Ascending aorta (tissue), 2 donors: ENCODE measurements around the gene RASGEF1C. TPM values are rescaled to one million over a fixed set of nuclear protein-coding genes. Genes with fewer than 3 reads are reported as not detected.

Experiments
- DNase-seq, 2 donors: peaks; one replicate each; pipeline ENCODE4 v3.0.0-alpha.2; 2019; ENCODE audit warnings: low spot score in 2 of 2
- H3K27ac ChIP-seq, 2 donors: fragments of 200-600 bp; sonication (generic); one replicate each; pipeline ENCODE4 v1.5.1; 2016 to 2017; ENCODE audit warnings: mild to moderate bottlenecking in 1 of 2
- H3K27me3 ChIP-seq: fragments of 200-600 bp; sonication (generic); one replicate; pipeline ENCODE4 v1.5.1; 2017
- H3K36me3 ChIP-seq, 2 donors: fragments of 200-600 bp; sonication (generic); one replicate each; pipeline ENCODE4 v1.5.1; 2016
- H3K4me1 ChIP-seq, 2 donors: fragments of 200-600 bp; sonication (generic); one replicate each; pipeline ENCODE4 v1.5.1; 2016 to 2017; ENCODE audit warnings: mild to moderate bottlenecking in 1 of 2
- H3K4me3 ChIP-seq, 2 donors: fragments of 200-600 bp; sonication (generic); one replicate each; pipeline ENCODE4 v1.5.1; 2016 to 2017; ENCODE audit warnings: mild to moderate bottlenecking in 1 of 2
- H3K9me3 ChIP-seq, 2 donors: fragments of 200-600 bp; sonication (generic); one replicate each; pipeline ENCODE4 v1.5.1; 2016
- CTCF ChIP-seq, 3 experiments: fragments of 200-600 bp in 2 of 3; fragments of 450-650 bp in 1 of 3; sonication (generic) in 2 of 3; IDR thresholded peaks; one replicate each; pipeline ENCODE4 v1.5.1; 2016 to 2019; ENCODE audit warnings: antibody characterized with exemption in 3 of 3, mild to moderate bottlenecking in 1 of 3, moderate library complexity in 1 of 3
- intact Hi-C: fragments of 100-400 bp; cut with DNase I; formaldehyde crosslinking; loops from one replicate; pipeline ENCODE4 v1.15.1; 2023
- total RNA-seq: library from RNA; depleted of rRNA; stranded (reverse); fragments of >200 nt; gene quantifications from one replicate; pipeline ENCODE4 v1.1.0, GENCODE V29; 2016

Gene RASGEF1C
- total RNA-seq, 1 donor from 2014 or later, result not detected

DNA sequence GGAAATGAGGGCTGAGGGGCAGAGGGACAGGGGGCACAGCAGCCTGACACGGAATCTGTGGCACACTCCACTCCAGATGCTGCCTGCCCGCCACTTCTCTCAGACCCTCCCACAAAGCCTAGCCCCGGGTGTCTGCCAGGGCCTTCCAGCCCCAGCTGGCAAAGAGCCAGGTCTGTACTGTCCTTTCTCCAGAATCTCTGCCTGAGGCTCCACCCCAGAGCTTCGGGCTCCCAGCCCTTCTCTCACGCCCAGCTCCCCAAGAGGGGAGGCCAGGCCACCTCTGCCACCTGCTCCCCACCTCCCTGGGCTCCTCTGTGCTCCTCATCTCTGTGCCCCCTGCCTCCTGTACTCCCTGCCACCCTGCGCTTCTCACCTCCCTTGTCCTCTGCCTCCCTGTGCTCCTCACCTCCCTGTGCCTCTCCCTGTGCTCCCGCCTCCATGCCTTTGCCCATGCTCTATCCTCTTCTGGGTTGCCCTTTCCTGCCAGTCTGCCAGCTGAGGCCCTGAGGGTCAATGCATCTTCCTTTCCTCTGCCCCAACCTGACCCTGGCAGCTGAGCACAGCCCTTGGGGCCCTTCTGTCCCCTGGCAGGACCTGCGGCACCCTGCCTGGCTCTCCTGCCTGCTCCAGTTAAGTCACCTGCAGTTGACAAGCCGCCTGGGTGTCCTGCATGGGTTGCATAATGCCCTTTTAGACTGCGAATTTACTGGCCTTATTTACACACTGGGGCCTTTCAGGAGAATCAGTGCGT is 36.4 kb downstream of the RASGEF1C start:
- no peak for DNase-seq
- TF ChIP-seq CTCF (IDR thresholded peaks at IDR 0.05), result no peak
- Histone ChIP-seq H3K27me3 (no peaks in the 10 kb centered on the region), H3K36me3 (no peaks in the 10 kb centered on the region), H3K4me1 (no peaks in the 10 kb centered on the region), H3K4me3 (no peak overlapping the region), H3K9me3 (no peaks in the 10 kb centered on the region), H3K27ac (no peak overlapping the region)
- intact Hi-C loops, result no loop called here

- H3K4me3 ChIP-seq, result no peak overlapping the region
- no peaks in the 10 kb centered on the region for H3K4me1 ChIP-seq
- no peaks in the 10 kb centered on the region for H3K36me3 ChIP-seq
- no peaks in the 10 kb centered on the region for H3K27me3 ChIP-seq
- H3K9me3 ChIP-seq, result no peaks in the 10 kb centered on the region
- DNase-seq, result no peak
- TF ChIP-seq CTCF (IDR thresholded peaks at IDR 0.05), result no peak
- H3K27ac ChIP-seq, result no peak overlapping the region
- intact Hi-C loops, result no loop called here
Observed at GRCh38 chr5:180171568-180172094, 37.4 kb downstream of the RASGEF1C start.

GRCh38 chr5:180170810-180171567 is 38.0 kb downstream of the RASGEF1C start:
- intact Hi-C loops, result no loop called here
- TF ChIP-seq CTCF (IDR thresholded peaks at IDR 0.05), result no peak
- Histone ChIP-seq H3K27me3 (no peaks in the 10 kb centered on the region), H3K9me3 (no peaks in the 10 kb centered on the region), H3K36me3 (no peaks in the 10 kb centered on the region), H3K27ac (no peak overlapping the region), H3K4me3 (no peak overlapping the region), H3K4me1 (no peaks in the 10 kb centered on the region)
- DNase-seq, result no peak

DNA sequence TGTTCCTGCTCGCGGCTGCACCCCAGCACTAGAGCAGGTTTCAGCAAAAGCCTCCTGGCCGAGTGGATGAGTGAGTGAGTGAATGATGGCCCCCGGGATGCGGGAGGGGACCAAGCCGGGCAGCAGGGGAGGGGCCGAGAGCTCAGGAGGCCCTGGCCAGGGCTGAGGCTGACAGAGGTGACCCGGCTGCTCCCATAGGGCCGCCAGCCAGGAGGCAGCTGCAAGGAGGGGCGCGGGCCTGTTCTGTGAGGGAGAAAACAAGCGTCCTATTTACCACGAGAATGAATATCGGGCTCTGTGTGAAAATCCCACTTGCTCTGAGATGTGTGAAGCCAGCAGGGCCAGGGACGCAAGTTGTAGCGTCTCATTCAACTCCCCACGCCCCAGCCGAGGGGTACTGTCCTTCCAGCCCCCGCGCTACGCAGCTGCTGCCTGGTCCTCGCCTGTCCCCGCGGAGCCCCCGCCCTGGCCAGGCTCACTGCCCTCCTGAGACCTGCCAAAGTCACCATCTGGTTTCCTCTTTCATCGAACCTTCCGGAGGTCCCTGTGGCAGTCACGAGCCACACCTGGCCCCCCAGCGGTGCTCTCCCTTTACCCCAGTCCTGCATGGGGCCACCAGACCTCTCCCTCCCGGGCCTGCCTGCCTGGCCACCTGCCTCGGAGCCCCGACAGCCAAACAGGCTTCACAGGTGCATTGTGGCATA is 38.8 kb downstream of the RASGEF1C start:
- DNase-seq, result no peak
- Histone ChIP-seq H3K27ac (no peak overlapping the region), H3K27me3 (no peaks in the 10 kb centered on the region), H3K36me3 (no peaks in the 10 kb centered on the region), H3K4me3 (no peak overlapping the region), H3K9me3 (no peaks in the 10 kb centered on the region), H3K4me1 (no peaks in the 10 kb centered on the region)
- TF ChIP-seq CTCF (IDR thresholded peaks at IDR 0.05), result no peak
- intact Hi-C loops, result no loop called here

- Histone ChIP-seq H3K4me3 (no peak overlapping the region), H3K4me1 (no peaks in the 10 kb centered on the region), H3K36me3 (no peaks in the 10 kb centered on the region), H3K27ac (no peak overlapping the region), H3K27me3 (no peaks in the 10 kb centered on the region), H3K9me3 (no peaks in the 10 kb centered on the region)
- intact Hi-C loops, result no loop called here
- DNase-seq, result no peak
- TF ChIP-seq CTCF (IDR thresholded peaks at IDR 0.05), result no peak
Observed at GRCh38 chr5:180169248-180170105, 39.5 kb downstream of the RASGEF1C start.
